Stimulated activated CD8-positive, alpha-beta memory T cell treated with anti-CD3 and anti-CD28 coated beads, Interleukin-12 subunit alpha, Interleukin-12 subunit beta, amount 100 ng/mL, for 24 hours (primary cell): ENCODE data around the gene CLNK.
"Not testable (repeated sequence)": the region's sequence is repeated elsewhere in the genome, so short reads cannot be mapped to it uniquely, and the experiment has no call there.

Experiments
- DNase-seq: peaks from one replicate; pipeline ENCODE4 v3.0.0-alpha.2; 2020; ENCODE audit errors: extremely low read depth

CLNK gene

DNA sequence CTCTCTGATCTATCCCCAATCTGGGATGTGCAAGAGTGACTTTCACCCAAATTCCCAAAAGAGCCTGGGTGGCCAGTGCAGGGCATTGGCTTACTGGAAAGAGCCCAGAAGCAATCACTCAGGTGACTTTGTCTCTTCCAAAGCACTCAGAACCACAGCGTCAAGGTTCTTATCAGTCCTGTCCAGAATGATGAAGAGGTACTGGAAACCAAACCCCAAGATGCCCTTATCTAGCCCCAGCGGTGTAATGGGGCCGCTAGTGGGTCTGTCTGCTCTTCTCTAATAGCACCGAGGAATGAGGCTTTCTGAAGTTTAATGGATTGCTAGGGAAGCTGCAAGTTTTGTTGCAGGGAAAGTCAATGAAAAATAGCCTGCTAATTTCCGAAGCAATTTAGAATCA is 21.6 kb downstream of the CLNK start:
- DNase-seq: no peak

DNA sequence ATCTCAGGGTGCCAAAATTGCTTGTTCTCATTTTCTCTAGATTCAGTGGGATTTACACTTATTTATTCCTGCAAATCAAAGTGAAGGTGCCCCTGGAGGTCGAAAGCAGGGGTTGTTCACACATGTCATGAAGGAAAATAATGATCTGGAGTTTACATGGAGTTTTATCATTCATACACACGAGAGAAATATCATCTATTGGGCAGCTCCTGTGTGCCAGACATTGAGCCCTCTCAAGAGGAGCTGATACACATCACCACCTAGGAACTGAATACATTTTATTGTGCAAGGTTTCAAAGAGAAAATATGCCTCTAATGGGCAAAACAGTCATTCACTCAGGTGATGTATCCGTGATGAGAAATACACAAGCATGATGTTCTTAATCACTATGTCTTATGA is 23.5 kb downstream of the CLNK start:
- no peak for DNase-seq

DNA sequence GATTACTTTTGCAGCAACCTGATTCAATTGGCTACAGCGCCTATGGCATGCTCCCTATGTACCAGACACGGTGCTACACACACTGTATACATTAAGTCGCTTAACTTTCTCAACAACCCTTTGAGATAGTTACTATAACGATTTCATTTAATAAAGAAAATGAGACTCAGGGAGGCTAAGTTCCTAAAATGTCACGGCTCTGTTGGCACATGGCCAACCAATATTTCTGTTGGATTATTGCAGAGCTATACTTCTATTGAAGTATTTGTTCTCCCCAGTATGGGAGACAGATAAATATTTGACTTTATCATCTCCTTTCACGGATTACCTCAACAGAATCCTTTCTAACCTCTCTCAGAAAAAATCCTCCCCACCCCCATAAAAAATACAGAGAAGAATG is 25.3 kb downstream of the CLNK start:
- DNase-seq: no peak

DNA sequence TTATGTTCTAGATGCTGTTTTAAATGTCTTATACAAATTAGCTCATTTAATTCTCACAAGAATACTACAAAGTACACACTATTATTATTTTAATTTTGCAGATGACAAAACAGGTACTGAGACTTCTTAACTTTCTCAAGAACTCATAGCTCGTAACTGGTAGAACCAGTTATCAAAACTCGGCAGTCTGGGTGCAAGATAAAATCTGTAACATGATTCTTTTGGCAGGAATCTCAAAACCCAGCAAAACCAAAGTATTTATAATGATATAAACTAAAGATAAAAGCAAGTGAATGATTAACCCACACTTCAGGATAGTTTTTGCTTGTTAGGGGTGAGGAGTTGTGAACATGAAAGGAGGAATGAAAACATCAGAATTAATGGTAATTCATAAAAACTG is 27.6 kb downstream of the CLNK start:
- no peak for DNase-seq

DNA sequence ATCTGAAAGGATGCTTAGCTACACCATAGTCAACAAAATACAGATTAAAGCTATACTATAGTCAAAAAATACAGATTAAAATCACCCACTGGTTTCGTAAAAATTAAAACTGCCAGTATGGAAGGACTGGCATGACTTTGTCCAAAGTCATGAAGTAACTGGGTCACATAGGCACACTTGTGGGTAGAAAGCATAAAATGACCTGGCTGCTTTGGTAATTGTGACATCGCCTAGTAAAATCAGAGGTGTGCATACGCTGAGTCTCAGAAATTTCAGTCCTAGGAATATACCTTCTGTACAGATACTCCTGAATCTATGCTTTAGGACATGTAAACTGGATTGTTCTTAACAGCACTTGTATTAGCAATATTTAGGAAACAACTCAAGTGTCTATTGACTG is 28.1 kb downstream of the CLNK start:
- DNase-seq: no peak

DNA sequence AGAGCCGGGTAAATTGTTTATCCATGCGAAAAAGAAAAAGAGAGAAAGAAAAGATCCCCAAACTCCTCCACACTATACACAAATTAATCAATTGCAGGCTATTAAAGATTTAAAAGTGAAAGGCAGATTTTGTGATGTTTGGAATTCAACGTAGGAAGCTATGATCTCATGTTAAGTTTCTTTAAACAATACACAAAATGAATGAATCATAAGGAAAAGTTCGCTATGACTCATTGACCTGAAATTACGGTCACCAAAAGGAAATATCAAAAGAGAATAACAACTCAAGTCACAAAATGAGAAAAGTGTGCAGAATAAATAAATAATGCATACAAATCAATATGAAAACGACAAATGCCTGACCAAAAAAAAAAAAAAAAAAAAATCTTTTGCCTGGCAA is 28.6 kb downstream of the CLNK start:
- DNase-seq: no peak

DNA sequence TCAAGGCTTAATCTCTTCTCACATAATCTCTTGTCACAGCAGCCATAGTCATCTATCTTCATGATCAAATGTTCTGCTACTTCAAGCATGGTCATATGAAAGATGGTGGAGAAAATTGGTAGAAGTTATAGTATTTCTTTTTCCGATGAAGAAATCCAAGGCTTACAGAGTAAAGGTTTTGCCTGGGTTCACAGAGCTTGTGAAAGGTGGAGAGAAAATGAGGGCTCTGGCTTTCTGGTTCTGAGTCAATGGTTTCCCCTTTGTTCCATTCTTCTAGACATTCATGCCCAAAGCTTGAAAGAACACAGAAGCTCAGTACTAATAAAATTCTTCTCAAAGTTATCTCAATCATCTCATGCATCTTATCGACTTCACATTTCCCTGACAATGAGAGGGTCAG is 36.1 kb downstream of the CLNK start:
- no peak for DNase-seq

DNA sequence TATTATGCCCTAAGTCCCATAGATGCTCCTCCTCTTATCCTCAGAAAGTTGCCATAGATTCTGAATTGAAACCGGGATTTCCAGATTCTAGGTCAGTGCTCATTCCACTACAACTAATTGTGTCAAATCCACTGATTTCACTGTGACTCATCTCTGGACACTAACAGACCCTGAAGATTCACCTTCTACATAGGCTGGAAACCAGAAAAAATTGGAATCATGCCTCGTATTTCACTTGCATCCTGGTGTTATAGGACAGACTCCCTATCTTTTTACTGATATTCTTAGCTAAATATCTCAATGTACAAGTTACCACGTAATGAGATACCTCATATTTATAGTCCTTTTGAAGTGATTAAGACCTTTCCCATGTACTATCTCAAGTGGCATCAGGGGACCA is 36.7 kb downstream of the CLNK start:
- no peak for DNase-seq

DNA sequence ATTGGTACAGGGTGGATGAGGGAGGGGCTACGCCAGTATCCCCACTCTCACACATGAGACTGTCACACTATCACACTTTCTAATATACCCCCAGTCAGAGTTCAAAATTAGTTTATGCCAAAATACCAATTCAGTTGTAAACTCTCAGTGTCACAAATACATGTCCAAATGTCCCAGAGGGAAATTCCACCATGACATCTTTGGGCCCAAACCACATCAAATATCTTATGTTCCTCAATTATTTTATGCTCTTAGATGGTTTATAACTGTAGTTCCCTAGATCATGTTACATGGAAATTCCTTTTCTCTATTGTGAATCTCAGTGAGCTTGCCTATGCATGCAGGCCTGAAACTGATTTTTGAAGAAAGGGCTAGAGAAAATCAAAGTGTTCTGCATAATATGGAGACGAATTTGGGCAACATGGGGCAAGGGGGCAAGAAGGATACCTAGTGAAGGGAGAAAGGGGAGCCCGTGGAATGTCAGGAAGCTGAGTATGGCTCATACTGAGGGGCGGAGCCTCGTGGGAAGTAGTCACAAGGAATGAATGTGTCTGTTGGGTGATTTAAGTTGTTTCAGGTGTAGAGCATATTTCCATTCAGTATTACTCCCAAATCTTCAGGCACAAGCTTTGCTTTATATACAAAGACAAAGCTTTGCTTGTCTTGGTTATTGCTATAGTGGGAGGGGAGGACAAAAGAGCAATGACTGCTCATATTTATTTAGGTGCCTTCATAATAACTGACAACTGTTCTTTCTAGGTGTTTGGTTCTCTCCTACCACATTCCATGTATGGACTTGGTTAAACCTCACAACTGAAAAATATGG is 40.8 kb downstream of the CLNK start:
- DNase-seq: no peak

DNA sequence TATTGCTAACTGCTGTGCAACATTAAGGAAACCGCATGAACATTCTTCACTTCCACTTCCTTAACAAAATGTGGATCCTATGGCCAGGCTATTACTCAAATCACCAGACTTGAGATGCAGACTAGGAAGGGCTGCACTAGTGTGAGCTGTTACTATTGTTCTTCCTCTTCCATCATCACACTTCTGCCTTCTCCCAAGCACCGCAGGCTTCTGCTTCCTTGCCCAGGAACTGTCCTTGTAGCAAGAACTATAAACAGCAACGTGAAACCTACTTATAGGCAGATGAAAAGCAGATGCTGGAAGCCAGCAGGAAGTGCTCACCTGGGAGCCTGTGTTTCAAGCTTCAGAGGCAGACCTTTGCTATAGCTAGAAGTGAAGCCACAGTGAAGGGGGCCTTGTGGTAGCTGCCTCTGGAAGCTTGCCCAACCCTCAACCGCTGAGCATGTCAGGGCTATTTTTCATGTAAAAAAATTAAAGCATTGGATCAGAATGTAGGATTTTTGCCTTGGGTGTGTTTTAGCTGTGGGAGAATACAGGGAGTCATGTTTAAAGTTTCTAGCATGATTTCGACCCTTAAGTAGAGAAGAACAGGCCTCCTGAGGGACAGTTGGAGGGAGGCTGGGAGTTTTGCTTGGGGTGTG is 43.9 kb downstream of the CLNK start:
- no peak for DNase-seq

DNA sequence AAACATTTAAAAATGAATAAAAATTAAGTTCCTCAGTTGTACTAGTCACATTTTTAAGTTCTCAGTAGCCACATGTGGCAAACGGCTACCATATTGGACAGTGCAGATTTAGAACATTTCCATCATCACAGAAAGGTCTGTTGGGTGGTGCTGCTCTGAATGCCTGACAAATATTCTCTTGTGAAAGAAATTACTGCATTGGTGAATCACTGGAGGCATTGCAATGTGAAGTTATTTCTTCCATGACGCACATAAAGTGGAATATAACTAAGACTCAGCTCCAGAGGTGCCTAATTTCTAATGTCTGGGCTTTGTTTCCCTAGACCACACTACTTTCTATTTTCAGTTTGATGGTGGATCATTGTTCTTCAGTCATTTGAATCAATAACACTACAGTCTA is 44.9 kb downstream of the CLNK start:
- DNase-seq: no peak

DNA sequence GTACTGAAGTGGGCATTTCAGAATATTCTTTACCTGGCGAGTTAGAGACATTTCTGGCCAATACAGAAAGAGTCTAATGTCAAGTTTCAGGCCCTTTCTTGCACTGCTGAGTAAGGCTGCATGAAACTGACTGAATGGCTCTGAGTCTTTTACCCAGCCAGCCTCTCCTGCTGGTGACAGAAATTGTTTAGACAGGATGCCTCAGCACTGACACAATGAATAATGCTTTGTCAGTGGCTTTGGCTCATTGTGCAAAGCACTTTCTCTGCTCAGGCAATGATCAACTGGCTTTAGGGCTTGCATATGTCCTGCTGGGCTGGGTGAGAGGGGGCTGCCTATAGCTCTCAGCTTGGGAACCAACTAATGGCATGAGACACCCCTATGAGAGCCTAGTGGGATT is 45.5 kb downstream of the CLNK start:
- DNase-seq: no peak

DNA sequence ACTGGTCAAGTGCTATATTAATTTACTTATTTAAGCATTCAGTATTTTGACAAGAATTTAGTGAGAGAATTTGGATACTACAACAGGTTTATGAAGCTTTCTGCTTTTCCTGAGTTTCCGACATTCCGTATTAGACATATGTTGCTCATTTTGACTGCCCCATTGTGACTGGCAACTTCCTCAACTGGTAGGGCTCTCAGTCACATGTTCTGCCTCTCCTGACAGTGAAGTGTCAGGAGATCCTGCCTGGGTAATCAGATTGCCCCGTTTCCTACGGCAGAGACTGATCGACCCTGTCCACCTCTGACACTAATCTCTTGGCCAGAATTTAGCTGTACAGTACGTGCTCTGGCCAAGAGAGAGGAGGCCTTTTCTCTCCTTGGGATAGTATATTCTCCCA is 49.5 kb downstream of the CLNK start:
- no peak for DNase-seq

DNA sequence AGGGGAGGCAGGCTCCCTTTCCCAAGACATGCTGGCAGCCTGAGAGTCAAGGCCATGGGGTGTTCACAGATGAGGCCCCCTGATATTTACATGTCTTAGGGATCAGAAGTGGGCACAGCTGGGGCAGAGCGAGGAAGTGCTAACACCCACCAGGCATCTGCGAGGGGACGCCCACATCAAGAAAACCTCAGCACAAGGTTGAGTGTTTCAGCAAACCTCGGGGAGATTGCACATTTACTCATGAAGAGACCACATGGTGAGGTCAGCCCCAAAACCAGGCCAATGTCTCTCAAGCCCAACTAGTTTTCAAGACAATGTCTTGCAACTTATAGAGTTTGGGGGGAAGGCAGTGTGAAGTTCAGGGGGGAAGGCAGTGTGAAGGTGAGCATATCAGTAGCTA is 55.2 kb downstream of the CLNK start:
- no peak for DNase-seq

DNA sequence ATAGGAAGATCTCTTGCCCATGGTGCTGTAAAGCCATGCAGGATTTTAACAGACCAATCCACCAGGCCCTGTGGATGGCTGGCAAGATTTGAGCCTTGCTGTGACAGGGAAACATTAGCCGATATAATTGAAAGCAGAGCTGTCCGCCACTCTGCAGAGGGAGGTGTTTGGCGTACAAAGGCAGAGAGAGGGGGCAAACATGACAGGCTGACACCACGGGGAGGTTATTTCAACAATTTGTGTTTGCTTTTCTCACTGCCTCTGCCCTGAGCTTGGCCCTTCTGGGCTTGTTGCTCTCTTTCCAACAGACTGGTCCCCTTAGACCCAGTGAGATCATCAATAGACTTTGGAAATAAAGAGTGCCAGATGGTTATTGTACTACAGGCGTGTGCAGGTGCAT is 59.4 kb downstream of the CLNK start:
- no peak for DNase-seq

DNA sequence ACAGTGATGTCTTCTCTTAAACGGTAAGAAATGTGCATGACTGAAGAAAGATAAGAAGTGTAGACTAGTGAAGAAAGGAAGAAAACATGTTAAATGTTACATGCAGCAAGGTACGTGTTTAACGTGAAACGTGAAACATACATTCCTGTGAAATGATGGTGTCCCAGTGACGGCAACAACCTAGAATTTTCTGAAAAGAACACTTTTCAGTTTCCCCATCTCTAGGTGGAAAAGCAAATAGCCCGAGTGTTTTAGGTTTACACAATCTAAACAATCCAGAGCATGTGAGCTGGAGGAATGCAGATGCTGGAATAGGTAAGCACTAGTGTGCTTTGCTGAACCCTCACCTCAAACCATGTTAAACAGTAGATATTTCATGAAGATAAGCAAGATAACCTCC is 60.7 kb downstream of the CLNK start:
- DNase-seq: no peak

DNA sequence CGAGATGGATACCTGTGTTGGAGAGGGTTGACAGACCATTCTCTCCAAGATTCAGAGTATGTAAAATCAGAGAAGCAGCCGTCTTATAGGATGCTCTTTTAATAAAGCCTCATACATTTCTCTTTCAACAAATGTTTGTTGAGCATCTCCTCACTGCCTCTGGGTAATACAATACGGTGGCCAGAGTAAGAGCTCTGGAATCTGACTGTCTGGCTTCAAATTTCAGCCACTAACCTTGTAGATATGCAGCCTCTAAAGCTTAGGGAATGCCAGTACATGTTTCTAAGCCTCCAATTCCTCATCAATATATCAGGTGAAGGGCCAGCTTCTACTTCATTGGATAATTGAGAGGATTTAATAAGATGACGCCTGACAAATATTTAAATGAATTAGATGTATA is 61.3 kb downstream of the CLNK start:
- no peak for DNase-seq

DNA sequence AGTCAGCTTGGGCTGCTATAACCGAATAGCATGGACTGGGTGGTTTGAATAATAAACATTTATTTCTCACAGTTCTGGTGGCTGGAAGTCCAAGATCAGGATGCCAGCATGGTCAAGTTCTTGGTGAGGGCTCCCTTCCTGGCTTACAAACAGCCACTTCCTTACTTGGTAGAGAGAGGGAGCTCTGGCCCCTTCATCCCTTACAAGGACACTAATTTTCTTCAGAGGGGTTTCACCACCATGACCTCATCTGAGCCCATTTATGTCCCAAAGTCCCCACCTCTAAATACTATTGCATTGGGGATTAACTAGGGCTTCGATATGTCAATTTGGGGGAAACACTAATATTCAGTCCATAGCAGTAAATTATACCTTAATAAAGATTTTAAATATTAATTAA is 61.8 kb downstream of the CLNK start:
- no peak for DNase-seq

DNA sequence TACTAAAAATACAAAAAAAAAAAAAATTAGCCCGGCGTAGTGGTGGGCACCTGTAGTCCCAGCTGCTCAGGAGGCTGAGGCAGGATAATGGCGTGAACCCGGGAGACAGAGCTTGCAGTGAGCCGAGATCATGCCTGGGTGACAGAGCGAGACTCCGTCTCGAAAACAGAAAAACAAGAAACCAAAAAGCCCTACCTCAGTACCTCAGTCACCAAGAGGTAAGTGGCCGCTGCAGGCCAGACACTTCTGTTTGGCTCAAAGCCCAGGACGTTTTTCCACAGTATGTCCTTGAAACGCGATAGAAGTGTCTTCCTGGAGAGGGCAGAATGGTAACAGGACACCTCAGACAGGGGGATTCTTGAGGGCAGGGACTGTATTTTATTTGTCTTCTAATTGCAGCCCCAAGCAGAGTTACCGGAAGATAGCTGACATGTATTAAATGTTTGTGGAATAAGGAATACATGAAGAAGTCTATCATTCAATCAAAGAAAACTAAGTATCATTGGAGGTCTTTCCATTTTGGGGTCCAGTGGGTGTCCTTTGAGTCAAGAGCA is 63.6 kb downstream of the CLNK start:
- no peak for DNase-seq

DNA sequence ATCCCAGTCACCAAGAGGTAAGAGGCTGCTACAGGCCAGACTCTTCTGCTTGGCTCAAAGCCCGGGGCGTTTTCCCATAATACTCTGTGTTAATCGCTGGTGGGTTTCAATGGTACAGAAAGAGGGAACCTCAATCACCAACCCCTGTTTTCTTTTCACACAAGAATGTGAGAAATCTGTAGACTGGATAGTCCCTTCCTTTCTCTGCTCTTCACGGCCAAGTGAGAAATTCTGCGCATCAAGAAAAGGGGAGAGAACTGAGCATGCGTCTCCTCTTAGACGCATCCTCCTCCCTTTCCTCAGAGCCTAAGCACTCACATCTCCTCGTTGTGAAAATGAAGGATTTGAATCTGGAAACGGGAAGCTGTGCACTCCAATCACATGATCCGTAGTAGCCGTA is 64.7 kb downstream of the CLNK start:
- DNase-seq: no peak

DNA sequence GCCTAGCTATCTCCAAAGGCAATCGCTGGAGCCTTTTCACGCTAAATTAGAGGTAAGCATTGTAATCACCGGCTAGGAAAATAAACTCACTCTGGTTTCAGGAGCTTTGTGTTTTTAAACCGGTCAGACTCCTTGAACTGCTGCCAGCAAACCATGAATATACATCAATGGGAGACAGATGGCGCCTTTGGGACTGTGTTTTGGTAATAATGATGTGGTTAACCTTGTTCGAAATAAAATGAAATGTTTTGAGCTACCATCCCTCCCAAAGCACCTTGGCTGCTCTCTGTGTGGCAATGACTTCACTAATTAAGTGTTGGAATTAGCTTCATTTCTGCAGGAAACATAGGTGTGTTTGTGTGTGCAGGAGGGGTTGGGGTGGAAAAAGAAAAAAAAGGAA is 65.3 kb downstream of the CLNK start:
- DNase-seq: no peak

DNA sequence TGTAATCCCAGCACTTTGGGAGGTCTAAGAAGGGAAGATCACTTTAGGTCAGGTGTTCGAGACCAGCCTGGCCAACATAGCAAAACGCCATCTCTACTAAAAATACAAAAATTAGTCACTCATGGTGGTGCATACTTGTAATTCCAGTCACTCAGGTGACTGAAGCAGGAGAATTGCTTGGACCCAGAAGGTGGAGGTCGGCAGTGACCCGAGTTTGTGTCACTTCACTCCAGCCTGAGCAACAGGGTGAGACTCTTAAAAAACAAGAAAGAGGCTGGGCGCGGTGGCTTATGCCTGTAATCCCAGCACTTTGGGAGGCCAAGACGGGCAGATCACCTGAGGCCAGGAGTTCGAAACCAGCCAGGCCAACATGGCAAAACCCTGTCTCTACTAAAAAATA is 69.6 kb downstream of the CLNK start:
- not testable (repeated sequence) for DNase-seq

DNA sequence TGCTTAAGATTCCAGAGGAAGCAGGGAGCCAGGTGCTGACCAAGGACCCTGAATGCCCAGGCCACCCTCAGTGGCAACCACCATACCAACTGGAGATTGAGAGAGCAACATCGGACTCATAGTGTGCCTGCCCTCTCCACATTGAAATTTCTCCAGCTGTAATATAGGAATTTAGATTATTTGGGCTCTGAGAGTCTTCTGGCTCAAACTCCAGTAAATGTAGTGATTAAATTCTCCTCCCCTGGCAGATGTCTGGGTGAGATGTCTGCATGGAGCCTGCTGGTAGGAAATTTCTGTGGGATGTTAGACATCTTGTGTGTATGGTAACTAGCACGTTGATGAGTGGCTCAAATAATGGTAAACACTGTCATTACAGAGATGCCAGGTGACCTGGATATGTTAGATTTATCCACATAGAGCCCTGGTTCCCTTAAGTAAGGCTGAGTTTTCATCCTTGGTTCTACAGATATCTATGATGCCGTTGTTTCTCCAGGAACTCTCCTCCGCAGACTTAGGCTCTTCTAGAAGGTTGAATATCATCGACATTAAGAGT is 70.6 kb downstream of the CLNK start:
- DNase-seq: no peak
